ENCODE measurements around the gene CLMP. TPM values are rescaled to one million over a fixed set of nuclear protein-coding genes. Genes with fewer than 3 reads are reported as not detected.
A peak's percentile ranks its signal among the peaks of the same experiment; 100 is the strongest.

CLMP gene
- total RNA-seq, 1 donor, result 147 TPM

DNA sequence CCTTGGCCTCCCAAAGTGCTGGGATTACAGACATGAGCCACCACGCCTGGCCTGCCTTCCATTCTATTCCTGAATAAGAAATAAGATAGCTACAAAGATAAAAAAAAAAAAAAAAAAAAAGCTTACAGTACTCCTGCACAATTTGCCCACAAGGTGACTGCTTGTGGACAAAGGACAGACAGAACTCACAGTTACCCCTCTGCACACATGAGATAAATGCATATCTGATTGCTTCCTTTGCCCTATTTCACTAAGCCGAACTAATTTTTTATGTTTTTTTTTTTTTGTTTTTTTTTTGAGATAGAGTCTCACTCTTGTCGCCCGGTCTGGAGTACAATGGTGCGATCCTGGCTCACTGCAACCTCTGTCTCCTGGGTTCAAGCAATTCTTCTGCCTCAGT is 109.6 kb downstream of the CLMP start:
- no peak for DNase-seq (ENCODE audit: low read depth)
- H3K4me3 ChIP-seq (ENCODE audit: low read depth, low read length), result no peak overlapping the region
- TF ChIP-seq, protein P1, sequence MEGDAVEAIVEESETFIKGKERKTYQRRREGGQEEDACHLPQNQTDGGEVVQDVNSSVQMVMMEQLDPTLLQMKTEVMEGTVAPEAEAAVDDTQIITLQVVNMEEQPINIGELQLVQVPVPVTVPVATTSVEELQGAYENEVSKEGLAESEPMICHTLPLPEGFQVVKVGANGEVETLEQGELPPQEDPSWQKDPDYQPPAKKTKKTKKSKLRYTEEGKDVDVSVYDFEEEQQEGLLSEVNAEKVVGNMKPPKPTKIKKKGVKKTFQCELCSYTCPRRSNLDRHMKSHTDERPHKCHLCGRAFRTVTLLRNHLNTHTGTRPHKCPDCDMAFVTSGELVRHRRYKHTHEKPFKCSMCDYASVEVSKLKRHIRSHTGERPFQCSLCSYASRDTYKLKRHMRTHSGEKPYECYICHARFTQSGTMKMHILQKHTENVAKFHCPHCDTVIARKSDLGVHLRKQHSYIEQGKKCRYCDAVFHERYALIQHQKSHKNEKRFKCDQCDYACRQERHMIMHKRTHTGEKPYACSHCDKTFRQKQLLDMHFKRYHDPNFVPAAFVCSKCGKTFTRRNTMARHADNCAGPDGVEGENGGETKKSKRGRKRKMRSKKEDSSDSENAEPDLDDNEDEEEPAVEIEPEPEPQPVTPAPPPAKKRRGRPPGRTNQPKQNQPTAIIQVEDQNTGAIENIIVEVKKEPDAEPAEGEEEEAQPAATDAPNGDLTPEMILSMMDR (IDR thresholded peaks at IDR 0.05; ENCODE audit: insufficient read depth, low read depth, low read length), result no peak

DNA sequence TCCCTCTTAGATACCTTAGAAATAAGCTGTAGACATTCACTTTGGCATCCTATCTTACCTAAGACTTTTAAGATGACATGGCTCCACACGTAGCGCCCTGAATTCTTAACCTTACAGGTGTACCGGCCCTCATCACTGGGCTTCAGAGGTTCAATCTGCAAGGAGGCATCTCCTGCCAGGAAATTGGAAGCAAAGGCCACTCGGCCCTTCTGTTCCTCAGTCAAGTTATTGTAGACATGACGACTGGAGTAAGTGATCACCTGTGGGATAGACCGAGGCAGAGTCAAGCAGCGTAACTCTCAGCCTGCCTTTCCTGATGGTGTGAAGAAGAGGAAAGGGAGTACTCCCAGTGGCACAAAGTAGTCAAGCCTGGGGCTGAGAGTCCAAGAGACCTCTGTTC is 110.6 kb downstream of the CLMP start:
- TF ChIP-seq, protein P1 (IDR thresholded peaks at IDR 0.05; ENCODE audit: insufficient read depth, low read depth, low read length), result no peak
- H3K4me3 ChIP-seq (ENCODE audit: low read depth, low read length), result no peak overlapping the region
- DNase-seq (ENCODE audit: low read depth), result no peak

DNA sequence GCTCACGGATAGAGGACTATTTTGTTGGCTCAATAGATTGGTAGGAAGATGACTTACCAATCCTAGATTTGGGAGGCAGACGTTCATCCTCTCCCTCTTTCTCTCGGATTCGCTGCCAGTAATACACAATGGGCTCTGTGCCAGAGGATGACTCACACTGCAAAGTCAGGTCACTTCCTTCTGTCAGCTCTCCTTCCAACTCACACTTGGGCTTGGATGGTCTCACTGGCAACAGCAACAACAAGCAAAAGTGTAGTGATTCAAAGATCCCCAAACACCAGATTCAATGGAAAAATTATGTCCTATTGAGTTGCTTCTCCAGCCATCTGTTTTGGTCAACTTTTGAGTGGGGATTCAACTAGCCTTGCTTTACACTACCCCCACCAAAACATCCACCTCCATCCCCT is 111.4 kb downstream of the CLMP start:
- DNase-seq (ENCODE audit: low read depth), result peak; percentile 94
- H3K4me3 ChIP-seq (ENCODE audit: low read depth, low read length), result no peak overlapping the region
- TF ChIP-seq, protein P1 (IDR thresholded peaks at IDR 0.05; ENCODE audit: insufficient read depth, low read depth, low read length), result no peak

DNA sequence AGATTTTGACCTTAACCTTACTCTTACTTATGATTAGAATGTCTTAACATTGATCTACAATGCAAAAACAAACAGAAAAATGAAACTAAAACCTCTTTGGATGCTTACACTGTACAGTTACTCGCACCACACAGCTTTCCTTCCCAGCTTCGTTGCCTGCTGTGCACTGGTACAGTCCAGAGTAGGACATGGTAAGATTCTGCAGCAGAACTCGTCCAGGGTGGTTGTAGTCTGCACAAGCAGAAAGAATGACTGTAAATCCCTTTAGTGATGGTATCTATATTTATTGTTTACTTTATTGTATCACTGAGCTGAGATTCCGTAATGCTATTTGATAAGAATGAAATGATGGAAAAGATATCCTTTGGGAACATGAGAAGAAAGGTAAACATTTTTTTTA is 112.1 kb downstream of the CLMP start:
- H3K4me3 ChIP-seq (ENCODE audit: low read depth, low read length), result no peak overlapping the region
- DNase-seq (ENCODE audit: low read depth), result no peak
- TF ChIP-seq, protein P1 (IDR thresholded peaks at IDR 0.05; ENCODE audit: insufficient read depth, low read depth, low read length), result no peak

DNA sequence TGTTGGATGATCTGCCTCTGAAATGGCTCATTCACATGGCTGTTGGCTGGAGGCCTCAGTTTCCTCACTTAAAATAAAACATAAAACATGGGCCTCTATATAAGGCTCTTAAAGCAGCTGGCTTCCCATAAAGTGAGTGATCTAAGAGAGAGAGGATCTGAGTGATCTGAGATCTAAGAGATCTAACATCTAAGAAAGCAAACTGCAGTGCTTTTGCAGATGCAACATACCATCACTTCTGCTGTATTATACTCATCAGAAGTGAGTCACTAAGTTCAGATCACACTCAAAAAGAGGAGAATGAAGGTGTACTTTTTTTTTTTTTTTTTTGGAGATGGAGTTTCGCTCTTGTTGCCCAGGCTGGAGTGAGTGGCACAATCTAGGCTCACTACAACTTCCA is 115.0 kb downstream of the CLMP start:
- DNase-seq (ENCODE audit: low read depth), result no peak
- TF ChIP-seq, protein P1 (IDR thresholded peaks at IDR 0.05; ENCODE audit: insufficient read depth, low read depth, low read length), result no peak
- no peak overlapping the region for H3K4me3 ChIP-seq (ENCODE audit: low read depth, low read length)

DNA sequence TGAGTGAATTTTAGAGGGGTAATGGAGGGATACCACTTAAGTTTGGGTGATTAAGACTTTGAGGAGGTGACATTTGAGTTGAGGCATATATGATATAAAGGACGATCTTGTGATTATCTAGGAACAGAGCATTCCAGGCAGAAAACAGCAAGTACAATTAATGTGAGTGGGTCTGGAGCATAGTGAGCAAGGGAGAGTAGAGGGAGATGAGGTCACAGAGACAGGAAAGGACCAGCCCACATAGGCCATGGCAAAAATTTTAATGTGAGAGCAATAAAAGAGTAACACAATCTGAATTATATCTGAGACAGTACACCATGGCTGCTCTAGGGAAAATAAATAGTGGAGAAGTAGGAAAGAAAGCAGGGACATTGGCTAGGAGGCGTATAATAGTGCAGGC is 118.6 kb downstream of the CLMP start:
- no peak for DNase-seq (ENCODE audit: low read depth)
- H3K4me3 ChIP-seq (ENCODE audit: low read depth, low read length), result no peak overlapping the region
- TF ChIP-seq, protein P1 (IDR thresholded peaks at IDR 0.05; ENCODE audit: insufficient read depth, low read depth, low read length), result no peak

DNA sequence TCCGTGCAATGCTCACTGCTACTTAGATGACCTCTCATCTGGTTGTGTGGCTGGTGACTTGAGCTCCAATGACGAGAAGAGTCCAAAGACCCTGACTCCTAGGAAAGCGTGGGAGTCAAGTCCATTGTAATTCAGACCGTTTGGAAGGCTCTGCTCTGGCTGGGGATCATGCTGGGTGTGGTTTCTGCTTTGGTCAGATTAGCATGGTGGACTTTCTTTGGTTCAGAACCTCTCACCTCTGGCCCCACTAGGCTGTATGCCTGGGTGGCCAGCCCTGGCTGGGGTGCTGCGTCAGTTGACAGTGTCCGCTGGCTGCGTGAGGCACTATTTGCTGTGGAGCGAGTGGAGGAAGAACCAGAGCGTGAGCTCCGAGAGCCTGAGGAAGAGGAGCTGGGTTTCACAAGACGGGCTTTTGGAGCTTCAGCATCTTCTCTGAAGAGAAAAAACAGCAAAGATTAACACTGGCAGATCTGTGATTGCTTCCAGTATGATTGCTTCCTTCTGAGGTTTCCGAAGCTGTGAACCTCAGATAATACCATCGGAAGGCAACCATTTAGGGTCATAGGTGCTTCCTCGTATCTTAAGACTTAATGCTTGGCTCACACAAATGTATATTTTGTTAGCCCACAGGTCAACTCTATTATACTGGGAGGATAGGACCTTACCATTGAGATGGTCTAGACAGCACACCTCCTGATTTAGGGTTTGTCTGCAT is 121.5 kb downstream of the CLMP start:
- H3K4me3 ChIP-seq (ENCODE audit: low read depth, low read length), result no peak overlapping the region
- DNase-seq (ENCODE audit: low read depth), result no peak
- TF ChIP-seq, protein P1 (IDR thresholded peaks at IDR 0.05; ENCODE audit: insufficient read depth, low read depth, low read length), result no peak
